Activated CD4-positive, alpha-beta T cell treated with anti-CD3 and anti-CD28 coated beads, Interleukin-2, amount 50 U/mL, for 4 hours (primary cell): ENCODE results near the gene USP11.

Experiments used
- DNase-seq, 2 experiments: peaks; one replicate each; pipeline ENCODE4 v3.0.0-alpha.2; 2020

Gene USP11

DNA sequence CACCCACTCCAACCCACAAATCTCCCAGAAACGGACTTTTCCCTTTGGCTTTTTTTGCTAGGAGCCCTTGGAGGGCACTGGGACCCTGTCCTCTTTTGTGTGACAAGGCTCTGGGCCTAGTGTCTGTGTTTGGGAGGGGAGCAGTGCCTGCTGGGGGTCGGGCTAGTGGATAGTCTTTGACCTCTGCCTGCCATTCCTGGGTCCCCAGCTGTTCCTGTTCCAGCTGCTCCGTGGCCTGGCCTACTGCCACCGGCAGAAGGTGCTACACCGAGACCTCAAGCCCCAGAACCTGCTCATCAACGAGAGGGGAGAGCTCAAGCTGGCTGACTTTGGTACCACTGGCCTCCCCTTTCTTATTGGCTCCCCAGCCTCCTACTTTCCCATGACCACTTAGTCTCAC lies 6.7 kb upstream of the USP11 start:
- no peak for DNase-seq

DNA sequence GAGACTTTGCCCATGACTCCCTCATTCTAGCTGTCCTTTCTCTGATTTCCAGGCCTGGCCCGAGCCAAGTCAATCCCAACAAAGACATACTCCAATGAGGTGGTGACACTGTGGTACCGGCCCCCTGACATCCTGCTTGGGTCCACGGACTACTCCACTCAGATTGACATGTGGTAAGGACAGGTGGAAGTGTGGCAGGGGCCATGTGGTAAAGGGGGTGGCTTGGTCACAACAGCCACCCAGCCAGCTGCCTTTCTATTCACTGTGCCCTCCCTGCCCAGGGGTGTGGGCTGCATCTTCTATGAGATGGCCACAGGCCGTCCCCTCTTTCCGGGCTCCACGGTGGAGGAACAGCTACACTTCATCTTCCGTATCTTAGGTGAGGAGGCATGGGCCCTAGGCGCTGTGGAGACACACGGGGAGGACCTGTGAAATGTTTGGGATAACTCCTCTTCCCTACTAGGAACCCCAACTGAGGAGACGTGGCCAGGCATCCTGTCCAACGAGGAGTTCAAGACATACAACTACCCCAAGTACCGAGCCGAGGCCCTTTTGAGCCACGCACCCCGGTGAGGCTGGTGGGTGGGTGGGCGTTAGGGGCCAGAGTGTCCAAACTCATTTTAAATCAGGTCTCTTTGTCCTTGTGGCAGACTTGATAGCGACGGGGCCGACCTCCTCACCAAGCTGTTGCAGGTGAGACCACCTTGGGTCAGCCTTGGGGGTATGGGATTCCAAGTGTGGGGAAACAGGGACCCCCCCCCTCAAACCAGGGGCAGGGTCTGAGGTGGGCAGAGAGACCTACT lies 6.1 kb upstream of the USP11 start:
- no peak for DNase-seq

- no peak for DNase-seq
These were observed 5.5 kb upstream of the USP11 start for GRCh38 chrX:47227334-47227583.

DNA sequence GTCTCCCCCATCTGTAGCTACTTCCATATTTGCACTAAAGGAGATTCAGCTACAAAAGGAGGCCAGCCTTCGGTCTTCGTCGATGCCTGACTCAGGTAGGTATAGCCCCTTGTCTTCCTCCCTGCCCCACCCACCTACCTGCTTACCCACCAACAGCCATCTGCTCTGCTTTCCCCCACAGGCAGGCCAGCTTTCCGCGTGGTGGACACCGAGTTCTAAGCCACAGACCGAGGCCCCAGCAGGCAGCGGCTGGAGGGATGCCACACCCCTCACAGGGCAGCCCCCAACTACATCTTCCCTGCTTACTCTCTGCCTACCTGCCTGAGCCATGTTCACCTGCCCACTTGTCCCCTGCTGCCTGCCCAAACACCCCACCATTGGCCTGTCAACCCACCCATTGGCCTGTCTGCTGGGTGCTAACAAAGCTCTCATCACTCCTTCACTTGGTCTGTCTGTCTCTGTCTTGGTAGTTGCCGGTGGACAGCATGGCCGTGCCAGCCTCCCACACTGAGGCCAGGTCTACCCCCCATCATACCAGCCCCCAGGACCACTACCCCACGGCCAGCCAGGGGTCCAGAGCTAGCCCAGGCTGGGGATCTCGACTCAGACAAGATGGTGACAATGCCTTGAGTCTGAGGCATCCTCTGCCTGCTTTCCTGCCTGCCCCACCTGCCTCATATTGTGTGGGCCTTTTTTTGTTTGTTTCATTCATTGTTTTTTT lies 4.1 kb upstream of the USP11 start:
- no peak for DNase-seq

DNA sequence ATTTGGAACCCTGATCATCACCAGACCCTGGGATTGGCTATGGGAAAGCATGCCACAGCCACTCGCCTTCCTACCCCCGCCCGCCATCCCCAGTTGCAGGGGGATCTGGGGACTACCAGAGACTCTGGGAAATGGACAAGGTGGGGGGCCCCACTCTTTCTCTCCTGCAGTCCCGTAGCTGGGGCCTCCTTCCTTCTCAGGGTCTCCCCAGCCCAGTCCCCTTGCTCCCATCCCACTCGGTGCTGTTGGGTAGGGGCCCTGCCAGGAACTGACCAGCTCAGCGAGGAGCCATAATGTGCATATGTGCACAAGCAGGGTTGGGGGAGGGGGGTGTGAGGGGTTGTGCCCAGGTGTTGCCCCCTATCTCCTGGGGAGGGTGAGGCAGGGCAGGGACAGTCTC lies 3.4 kb upstream of the USP11 start:
- no peak for DNase-seq

DNA sequence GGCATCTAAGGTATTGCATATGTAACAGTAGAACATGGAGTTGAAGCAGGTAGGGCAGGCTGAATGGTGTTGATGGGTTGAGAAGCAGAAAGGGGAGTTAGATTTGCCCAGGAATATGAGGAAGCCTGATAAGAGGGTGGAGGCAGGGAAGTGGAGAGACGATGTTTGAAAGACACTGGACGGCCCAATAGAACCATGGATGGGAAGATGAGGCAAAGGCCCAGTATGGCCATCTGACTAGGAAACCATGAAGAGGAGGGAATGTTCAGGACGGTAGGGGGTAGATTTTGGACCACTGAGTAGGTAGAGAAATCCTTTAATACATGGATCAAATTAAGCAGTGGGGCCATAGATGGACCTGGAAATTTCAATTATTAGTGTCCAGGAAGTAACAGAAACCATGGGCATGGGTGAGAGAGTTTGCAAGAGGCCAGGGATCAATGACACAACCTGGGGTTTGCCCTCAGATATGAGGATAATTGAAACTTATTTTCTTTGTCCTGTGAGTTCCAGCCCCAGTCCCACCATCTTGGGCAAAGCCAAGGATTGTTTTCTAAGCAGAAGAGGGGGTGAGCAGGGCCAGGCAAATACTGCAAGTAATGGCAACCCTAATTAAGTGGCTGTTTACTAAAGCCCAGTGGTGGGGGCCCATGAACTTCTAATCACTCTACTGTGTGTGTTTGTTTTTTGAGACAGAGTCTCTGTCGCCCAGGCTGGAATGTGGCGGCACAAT lies 2.5 kb upstream of the USP11 start:
- DNase-seq = no peak

DNA sequence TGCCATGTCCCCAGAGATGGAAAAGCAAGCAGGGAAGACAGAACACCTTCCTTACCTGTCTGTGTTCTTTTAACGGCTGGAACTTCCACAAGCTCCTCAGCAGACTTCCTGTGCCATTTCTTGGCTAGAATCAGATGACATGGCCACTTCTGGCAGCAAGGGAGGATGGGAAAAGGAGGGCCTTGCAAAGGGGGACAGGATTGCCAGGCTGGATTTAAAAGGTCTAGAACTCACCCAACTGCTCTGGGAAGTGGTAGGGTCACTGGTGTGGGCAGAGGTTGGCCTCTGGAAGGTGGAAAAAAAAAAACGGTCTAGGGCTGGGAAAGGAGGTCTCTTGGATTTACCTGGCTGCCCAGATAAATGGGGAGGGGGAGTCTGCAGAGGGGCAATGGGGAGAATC lies 1.6 kb upstream of the USP11 start:
- no peak for DNase-seq

- no peak for DNase-seq
These were observed 509 bp upstream of the USP11 start for GRCh38 chrX:47232197-47232802.

DNA sequence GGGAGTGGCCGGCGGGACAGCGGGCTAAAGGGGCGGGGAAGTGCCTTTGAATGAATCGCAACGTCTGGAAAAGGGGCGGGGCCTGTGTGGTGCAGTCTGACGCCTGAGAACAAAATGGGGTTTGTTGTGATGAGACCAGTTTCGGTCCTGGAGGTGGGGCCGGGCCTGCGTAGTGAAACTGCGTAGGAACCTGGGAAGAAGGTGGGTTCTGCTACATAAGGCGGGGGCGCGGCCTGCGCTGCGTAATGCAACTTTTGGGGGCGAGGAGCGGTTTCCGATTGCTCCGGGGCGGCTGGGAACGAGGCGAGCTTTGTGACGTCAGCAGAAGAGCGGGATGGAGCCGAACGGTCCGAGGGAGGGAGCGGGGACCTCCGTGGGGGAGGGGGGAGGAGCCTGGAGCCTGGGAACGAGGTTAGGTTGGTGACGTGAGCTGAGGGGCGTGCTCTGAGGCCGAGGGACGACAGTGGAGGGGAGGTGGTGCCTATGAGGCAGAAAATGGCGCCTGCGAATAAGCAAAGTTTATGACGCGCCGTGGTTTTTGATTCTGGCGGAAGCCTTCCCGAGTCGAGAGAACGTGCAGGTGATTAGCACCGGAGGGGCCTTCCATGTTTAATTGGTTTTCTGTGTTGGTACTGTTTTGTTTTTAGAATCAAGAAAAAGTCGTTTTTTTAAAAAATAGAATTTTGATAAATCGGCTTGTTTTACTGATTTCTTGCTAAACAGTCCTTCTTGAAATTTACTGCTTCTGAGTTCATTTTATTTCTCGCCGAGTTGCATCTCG lies 714 bp downstream of the USP11 start:
- DNase-seq = peak; percentile 91 to 94

GRCh38 chrX:47234583-47234982 lies 1.8 kb downstream of the USP11 start:
- DNase-seq = no peak

DNA sequence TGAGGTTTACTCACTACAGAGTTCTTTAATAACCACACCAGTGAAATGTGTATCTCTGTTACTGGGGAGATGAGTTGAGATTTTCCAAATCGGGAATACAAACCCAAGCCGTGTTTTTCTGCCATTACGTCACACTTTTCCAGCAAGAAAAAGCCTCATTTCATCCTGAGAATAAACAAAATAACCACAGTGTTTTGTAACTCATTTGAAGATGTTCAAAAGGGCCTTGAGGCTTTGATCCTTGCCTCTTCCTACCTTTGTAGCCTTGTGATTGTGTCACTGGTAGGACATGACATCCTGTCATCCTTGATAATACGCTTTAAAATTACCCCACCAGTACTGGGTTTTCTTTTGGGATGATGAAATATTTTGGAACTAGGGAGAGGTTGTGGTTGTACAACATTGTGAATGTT lies 2.9 kb downstream of the USP11 start:
- DNase-seq = no peak

- no peak for DNase-seq
These were observed 6.4 kb downstream of the USP11 start for GRCh38 chrX:47239199-47239598.

GRCh38 chrX:47239898-47240545 lies 7.2 kb downstream of the USP11 start:
- no peak for DNase-seq

DNA sequence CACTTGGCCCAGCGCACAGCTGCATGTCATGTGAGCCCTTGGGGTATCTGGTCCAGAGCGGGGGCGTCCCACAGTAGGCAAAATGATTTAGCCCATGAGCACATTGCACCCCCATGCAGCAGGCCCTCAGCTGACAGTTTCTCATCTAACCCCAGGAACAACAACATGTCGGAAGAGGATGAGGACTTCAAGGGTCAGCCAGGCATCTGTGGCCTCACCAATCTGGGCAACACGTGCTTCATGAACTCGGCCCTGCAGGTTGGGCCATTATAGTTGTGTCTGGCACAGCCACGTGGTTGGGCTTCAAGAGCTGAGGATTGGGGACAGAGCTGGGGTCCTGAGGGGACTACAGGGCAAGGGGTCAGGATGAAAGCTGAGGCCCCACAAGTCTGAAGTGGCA lies 7.8 kb downstream of the USP11 start:
- no peak for DNase-seq

GRCh38 chrX:47241201-47242011 lies 8.6 kb downstream of the USP11 start:
- DNase-seq = no peak

DNA sequence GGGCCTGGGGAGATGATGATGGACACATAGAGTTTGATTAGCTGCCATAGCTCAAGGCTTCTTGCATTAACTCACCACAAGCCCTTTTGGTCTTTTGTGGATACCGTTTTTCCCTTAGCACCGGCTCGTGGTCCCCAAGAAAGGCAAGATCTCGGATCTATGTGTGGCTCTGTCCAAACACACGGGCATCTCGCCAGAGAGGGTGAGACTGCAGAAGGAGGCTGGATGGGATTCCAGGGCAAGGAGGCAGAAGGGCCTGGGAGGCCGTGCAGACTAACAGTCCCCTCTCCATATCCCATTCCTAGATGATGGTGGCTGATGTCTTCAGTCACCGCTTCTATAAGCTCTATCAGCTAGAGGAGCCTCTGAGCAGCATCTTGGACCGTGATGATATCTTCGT lies 9.5 kb downstream of the USP11 start:
- no peak for DNase-seq

DNA sequence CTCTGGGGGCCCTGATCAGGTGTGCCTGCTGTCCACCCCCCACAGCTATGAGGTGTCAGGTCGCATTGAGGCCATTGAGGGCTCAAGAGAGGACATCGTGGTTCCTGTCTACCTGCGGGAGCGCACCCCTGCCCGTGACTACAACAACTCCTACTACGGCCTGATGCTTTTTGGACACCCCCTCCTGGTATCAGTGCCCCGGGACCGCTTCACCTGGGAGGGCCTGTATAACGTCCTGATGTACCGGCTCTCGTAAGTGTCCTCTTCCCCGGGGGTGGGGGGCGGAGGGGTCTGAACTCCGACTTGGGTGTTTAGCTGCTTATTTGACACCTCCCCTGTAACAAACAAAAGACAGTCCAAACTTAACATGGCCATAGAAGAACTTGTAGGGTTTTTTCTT lies 10.5 kb downstream of the USP11 start:
- DNase-seq = no peak

DNA sequence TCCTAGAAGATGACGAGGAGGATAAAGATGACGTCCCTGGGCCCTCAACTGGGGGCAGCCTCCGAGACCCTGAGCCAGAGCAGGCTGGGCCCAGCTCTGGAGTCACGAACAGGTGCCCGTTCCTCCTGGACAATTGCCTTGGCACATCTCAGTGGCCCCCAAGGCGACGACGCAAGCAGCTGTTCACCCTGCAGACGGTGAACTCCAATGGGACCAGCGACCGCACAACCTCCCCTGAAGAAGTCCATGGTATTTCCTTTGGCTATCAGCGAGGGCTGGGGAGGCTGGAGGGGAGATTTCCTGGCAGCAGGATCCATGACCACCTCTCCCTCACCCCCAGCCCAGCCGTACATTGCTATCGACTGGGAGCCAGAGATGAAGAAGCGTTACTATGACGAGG lies 11.9 kb downstream of the USP11 start:
- DNase-seq = no peak

DNA sequence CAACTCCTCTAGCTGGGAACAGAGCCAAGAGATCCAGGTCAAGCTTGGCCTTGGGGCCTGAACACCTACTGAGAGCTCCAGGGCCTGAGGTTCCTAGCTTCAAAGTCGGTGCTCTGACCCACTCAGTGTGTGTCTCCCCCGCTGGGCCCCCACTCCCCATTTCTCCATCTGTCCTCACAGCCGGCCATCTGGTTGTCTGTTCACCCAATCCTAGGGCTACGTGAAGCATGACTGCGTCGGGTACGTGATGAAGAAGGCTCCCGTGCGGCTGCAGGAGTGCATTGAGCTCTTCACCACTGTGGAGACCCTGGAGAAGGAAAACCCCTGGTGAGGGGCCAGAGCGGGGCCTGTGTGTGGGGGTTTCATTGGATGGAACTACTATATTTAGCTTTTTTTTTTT lies 12.3 kb downstream of the USP11 start:
- no peak for DNase-seq

DNA sequence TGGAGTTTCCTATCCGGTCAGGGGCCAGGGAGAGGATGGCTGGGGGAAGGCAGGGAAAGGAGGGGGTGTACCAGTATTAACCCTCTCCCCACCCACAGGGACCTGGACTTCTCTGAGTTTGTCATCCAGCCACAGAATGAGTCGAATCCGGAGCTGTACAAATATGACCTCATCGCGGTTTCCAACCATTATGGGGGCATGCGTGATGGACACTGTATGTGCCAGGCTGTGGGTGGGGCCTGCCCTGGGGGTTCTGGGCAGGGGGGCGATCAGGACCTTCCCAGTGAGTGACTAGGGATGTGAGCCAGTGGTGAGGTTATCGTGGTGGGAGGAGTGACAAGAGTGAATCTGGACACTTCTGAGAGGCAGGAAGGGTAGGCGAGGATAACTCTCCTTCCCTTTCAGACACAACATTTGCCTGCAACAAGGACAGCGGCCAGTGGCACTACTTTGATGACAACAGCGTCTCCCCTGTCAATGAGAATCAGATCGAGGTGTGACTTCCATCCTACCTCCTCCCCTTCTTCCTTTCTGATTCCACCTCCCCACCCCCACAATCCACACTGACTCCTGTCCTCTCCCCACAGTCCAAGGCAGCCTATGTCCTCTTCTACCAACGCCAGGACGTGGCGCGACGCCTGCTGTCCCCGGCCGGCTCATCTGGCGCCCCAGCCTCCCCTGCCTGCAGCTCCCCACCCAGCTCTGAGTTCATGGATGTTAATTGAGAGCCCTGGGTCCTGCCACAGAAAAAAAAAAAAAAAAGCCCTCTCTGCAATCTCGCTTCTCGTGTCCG lies 14.6 kb downstream of the USP11 start:
- no peak for DNase-seq

DNA sequence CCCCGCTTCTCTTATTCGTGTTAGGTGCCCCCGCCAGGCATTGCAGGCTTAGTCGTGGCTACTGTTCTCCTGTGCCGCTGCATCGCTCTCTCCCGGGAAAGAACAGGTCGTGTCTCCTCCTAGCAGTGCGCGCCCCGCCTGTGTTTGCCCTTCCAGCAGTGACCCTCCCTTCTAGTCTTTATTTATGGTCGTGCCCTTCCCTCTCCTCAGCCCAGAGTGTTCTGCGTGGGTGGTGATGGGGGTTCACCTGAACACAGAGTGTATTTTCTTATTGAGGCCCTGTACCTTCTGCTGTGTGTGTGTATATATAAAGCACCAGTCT lies 15.2 kb downstream of the USP11 start:
- DNase-seq = no peak
